Astrocyte (in vitro differentiated cells and primary cell): Measurements from ENCODE around the gene EPM2A. TPM values are rescaled to one million over a fixed set of nuclear protein-coding genes. Genes with fewer than 3 reads are reported as not detected.

Experiments
- DNase-seq: peaks from one replicate; pipeline ENCODE4 v3.0.0-alpha.2; 2010; ENCODE audit warnings: low read depth
- FAIRE-seq: peaks from 2 replicates; lab custom pipeline; 2011; peaks lifted over from hg19 to GRCh38; lab: Jason Lieb, UNC
- H2AFZ ChIP-seq: 2 replicates; pipeline ENCODE4 v1.6.0; 2012; ENCODE audit warnings: low read depth, low read length, inconsistent platforms
- H3K27ac ChIP-seq: 2 replicates; pipeline ENCODE4 v1.5.1; 2011; ENCODE audit warnings: low read depth, low read length, inconsistent platforms
- H3K27me3 ChIP-seq: 2 replicates; pipeline ENCODE4 v1.6.0; 2011; ENCODE audit warnings: low read length, inconsistent platforms; ENCODE audit not compliant: insufficient read depth
- H3K36me3 ChIP-seq: 2 replicates; pipeline ENCODE4 v1.5.1; 2011; ENCODE audit warnings: low read length, inconsistent platforms; ENCODE audit not compliant: insufficient read depth
- H3K4me1 ChIP-seq: 2 replicates; pipeline ENCODE4 v1.5.1; 2011; ENCODE audit warnings: low read length, inconsistent platforms; ENCODE audit not compliant: insufficient read depth
- H3K4me2 ChIP-seq: 2 replicates; pipeline ENCODE4 v1.6.0; 2012; ENCODE audit warnings: low read length, inconsistent platforms
- H3K4me3 ChIP-seq: 2 replicates; pipeline ENCODE4 v1.5.1; 2011; ENCODE audit warnings: low read depth, mild to moderate bottlenecking, low read length, inconsistent platforms; ENCODE audit not compliant: insufficient read depth
- H3K79me2 ChIP-seq: 2 replicates; pipeline ENCODE4 v1.6.0; 2012; ENCODE audit warnings: mild to moderate bottlenecking, low read length, inconsistent platforms; ENCODE audit not compliant: insufficient read depth
- H3K9ac ChIP-seq: 2 replicates; pipeline ENCODE4 v1.6.0; 2012; ENCODE audit warnings: mild to moderate bottlenecking, low read length, inconsistent platforms
- H3K9me3 ChIP-seq: 2 replicates; pipeline ENCODE4 v1.5.1; 2012; ENCODE audit warnings: low read depth, mild to moderate bottlenecking, low read length, inconsistent platforms; ENCODE audit not compliant: insufficient read depth
- H4K20me1 ChIP-seq: 2 replicates; pipeline ENCODE4 v1.6.0; 2012; ENCODE audit warnings: low read length, inconsistent platforms; ENCODE audit not compliant: insufficient read depth
- H3K27ac Mint-ChIP-seq: one replicate; pipeline ENCODE4 v1.8.0; 2021; ENCODE audit warnings: mild to moderate bottlenecking, mixed read lengths; ENCODE audit not compliant: unreplicated experiment
- H3K27me3 Mint-ChIP-seq: one replicate; pipeline ENCODE4 v1.8.0; 2021; ENCODE audit warnings: low read depth, mixed read lengths; ENCODE audit not compliant: unreplicated experiment
- H3K36me3 Mint-ChIP-seq: one replicate; pipeline ENCODE4 v1.8.0; 2021; ENCODE audit warnings: low read depth, mixed read lengths; ENCODE audit not compliant: unreplicated experiment
- H3K4me1 Mint-ChIP-seq: one replicate; pipeline ENCODE4 v1.8.0; 2021; ENCODE audit warnings: low read depth, mixed read lengths; ENCODE audit not compliant: unreplicated experiment
- H3K4me3 Mint-ChIP-seq: one replicate; pipeline ENCODE4 v1.8.0; 2021; ENCODE audit warnings: mild to moderate bottlenecking, moderate library complexity, mixed read lengths; ENCODE audit not compliant: unreplicated experiment
- H3K9me3 Mint-ChIP-seq: one replicate; pipeline ENCODE4 v1.8.0; 2021; ENCODE audit warnings: mild to moderate bottlenecking, mixed read lengths; ENCODE audit not compliant: unreplicated experiment
- CTCF ChIP-seq: IDR thresholded peaks from 2 replicates; pipeline ENCODE4 v1.5.1; 2011; ENCODE audit warnings: low read depth, mild to moderate bottlenecking, inconsistent platforms, low read length, moderate library complexity; ENCODE audit not compliant: insufficient read depth
- EZH2 ChIP-seq: IDR thresholded peaks from 2 replicates; pipeline ENCODE4 v1.6.1; 2012; ENCODE audit warnings: mild to moderate bottlenecking, low read length, inconsistent platforms; ENCODE audit not compliant: insufficient read depth
- total RNA-seq: library from RNA; stranded (reverse); gene quantifications from 2 replicates; pipeline ENCODE4 v1.2.1, GENCODE V29; 2021

EPM2A gene
- total RNA-seq, 1 donor from 2014 or later, result 5.2 TPM

- DNase-seq, result no peak
- Histone ChIP-seq H3K36me3 (no peaks in the 10 kb centered on the region), H2AFZ (no peak overlapping the region), H4K20me1 (no peaks in the 10 kb centered on the region), H3K4me2 (no peak overlapping the region), H3K9ac (no peak overlapping the region), H3K4me3 (no peak overlapping the region), H3K4me1 (no peaks in the 10 kb centered on the region), H3K9me3 (peaks cover 6% of the 10 kb centered on the region), H3K27ac (no peak overlapping the region), H3K27me3 (no peaks in the 10 kb centered on the region), H3K79me2 (no peaks in the 10 kb centered on the region)
- FAIRE-seq, result no peak
- H3K27ac Mint-ChIP-seq, result no peak overlapping the region
- peaks cover 4% of the 10 kb centered on the region for H3K9me3 Mint-ChIP-seq
- no peak overlapping the region for H3K4me3 Mint-ChIP-seq
- no peak for TF ChIP-seq EZH2
- no peak for TF ChIP-seq CTCF
- H3K27me3 Mint-ChIP-seq, result no peaks in the 10 kb centered on the region
- H3K4me1 Mint-ChIP-seq, result peaks cover 11% of the 10 kb centered on the region
- H3K36me3 Mint-ChIP-seq, result peaks cover 4% of the 10 kb centered on the region
Measured at GRCh38 chr6:145727817-145728388, 7.4 kb downstream of the EPM2A start.

- H3K27ac Mint-ChIP-seq, result no peak overlapping the region
- H3K9me3 Mint-ChIP-seq, result peaks cover 4% of the 10 kb centered on the region
- H3K4me2 ChIP-seq, result no peak overlapping the region
- H4K20me1 ChIP-seq, result no peaks in the 10 kb centered on the region
- FAIRE-seq (no peak), DNase-seq (no peak)
- H3K4me3 Mint-ChIP-seq, result no peak overlapping the region
- TF ChIP-seq EZH2 (no peak), CTCF (no peak)
- peaks cover 6% of the 10 kb centered on the region for H3K9me3 ChIP-seq
- peaks cover 4% of the 10 kb centered on the region for H3K36me3 Mint-ChIP-seq
- no peak overlapping the region for H2AFZ ChIP-seq
- no peaks in the 10 kb centered on the region for H3K27me3 Mint-ChIP-seq
- no peak overlapping the region for H3K9ac ChIP-seq
- H3K27me3 ChIP-seq, result no peaks in the 10 kb centered on the region
- no peak overlapping the region for H3K4me3 ChIP-seq
- H3K36me3 ChIP-seq, result no peaks in the 10 kb centered on the region
- no peak overlapping the region for H3K27ac ChIP-seq
- H3K79me2 ChIP-seq, result no peaks in the 10 kb centered on the region
- H3K4me1 Mint-ChIP-seq, result peaks cover 2% of the 10 kb centered on the region
- H3K4me1 ChIP-seq, result no peaks in the 10 kb centered on the region
Measured at GRCh38 chr6:145725570-145725969, 9.8 kb downstream of the EPM2A start.

- DNase-seq, result no peak
- Histone ChIP-seq H3K79me2 (no peaks in the 10 kb centered on the region), H3K27me3 (no peaks in the 10 kb centered on the region), H3K4me1 (no peaks in the 10 kb centered on the region), H4K20me1 (no peaks in the 10 kb centered on the region), H3K36me3 (no peaks in the 10 kb centered on the region), H3K9me3 (no peaks in the 10 kb centered on the region), H3K4me3 (no peak overlapping the region), H3K27ac (no peak overlapping the region), H2AFZ (no peak overlapping the region), H3K9ac (no peak overlapping the region), H3K4me2 (no peak overlapping the region)
- TF ChIP-seq CTCF, result no peak
- TF ChIP-seq EZH2, result no peak
- FAIRE-seq, result no peak
- Mint-ChIP-seq H3K4me1 (peaks cover 2% of the 10 kb centered on the region), H3K36me3 (peaks cover 2% of the 10 kb centered on the region), H3K27me3 (no peaks in the 10 kb centered on the region), H3K4me3 (no peak overlapping the region), H3K9me3 (peaks cover 4% of the 10 kb centered on the region), H3K27ac (no peak overlapping the region)
Measured at GRCh38 chr6:145723646-145724045, 11.7 kb downstream of the EPM2A start.
